GM21825 (cell line): ENCODE results near the gene NOD2.

Experiments used
- ATAC-seq: cut with Tn5 transposase; IDR thresholded peaks from one replicate; pipeline ENCODE4 v1.9.1; 2021; ENCODE audit warnings: mild to moderate bottlenecking, moderate library complexity; ENCODE audit not compliant: unreplicated experiment

Gene NOD2

DNA sequence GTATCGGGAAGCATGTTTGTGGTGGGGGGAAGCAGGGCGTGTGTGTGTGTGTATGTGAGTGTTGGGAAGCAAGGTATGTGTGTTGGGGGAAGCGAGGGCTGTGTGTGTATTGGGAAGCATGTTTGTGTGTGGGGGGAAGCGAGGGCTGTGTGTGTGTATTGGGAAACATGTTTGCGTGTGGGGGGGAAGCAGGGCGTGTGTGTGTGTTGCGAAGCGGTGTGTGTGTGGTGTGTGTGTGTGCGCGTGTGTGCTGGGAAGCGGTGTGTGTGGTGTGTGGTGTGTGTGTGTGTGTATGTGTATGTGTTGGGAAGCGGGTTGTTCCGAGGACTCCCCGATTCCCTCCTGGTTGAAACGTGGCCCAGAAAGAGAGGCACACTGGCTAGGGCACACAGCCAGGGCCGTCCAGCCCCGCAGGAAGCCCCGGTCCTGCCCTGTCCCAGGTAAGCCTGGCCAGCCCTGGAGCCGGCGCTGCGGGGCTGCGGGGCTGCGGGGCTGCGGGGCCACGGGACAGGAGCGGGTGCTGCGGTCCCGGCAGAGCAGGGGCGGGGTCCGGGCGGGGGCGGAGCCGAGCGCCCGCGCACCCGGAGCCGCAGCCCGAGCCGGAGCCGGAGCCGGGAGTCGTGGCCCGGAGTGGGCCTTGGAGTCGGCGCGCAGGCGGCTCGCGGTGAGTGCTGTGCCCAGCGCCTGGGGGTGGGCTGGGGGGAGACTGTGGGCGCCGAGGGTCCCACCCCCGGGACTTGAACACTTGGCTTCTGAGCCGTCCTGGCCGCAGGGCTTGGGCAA, at the start of gene NOD2:
NOD2 (plus strand) TSS at position 608 of the 783 bp plus-strand sequence. CDS start 5,890 bp downstream, outside the sequence.
- ATAC-seq, result no peak

DNA sequence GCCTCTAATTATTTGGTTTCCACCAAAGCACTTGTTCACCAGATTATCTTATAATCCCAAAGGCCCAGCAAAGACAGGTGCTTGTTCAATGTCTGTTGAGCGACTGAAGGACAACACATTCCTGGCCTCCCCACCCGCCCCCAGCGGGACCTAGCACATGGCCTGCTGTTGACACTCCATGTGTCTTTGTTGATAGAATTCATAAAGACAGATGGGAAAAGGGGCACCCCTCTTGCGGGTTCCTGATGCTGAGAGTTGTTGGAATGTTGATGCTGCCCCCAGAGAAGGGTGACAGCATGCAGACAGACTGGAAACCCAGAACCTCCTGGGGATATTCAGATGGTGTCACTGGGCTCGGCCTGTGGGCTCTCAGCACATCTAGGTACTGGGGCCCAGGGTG, 49.2 kb upstream of the NOD2 start:
- no peak for ATAC-seq

DNA sequence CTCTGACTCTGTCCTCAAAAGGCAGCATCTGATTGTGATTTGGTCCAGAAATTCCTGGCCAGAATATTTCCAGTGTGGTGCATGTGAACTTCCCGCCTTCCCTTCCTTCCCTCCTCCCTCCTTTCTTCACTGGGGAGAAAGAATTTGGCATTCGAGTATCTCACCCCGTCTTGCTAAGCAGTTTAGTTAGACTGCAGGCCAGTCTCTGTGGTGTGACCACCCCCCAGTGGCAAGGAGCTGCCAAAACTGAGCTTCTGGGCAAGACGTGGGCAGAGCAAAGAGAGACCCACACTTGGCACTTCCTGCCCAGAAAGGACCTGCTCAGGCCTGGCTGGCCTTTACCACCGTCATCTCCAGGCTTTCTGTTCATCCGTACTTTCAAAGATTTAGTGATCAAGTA, 48.7 kb upstream of the NOD2 start:
- ATAC-seq, result no peak

DNA sequence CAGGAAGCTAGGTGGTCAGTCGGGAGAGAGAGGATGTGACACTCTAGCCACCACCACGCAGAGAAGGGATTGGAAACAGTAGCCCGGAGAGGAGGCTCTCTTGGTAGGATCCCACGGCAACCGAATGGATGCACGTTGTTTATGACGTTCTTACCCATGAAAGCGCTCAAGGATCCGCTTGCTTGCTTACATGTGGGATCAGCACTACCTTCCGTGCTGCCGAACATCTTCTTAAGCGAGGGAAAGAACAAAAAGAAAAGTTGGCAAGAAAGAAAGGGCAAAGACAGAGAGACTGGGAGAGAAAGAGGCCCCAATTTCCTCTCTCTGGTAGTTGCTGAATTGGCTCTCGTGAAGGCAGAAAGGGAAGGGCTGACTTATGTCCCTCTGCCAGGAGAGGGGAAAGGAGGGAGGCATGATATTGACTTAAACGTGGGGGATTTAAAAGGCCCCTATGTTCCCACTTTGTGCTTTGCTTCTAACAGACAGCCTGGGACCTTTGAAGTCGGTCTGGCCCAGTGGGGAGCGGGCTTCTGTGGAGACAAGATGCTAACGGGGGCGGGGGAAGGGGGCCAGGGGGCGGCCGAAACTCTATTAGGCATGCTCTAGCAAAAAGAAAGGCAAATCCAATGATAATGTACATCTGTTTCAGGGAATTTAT, 47.7 kb upstream of the NOD2 start:
- no peak for ATAC-seq

DNA sequence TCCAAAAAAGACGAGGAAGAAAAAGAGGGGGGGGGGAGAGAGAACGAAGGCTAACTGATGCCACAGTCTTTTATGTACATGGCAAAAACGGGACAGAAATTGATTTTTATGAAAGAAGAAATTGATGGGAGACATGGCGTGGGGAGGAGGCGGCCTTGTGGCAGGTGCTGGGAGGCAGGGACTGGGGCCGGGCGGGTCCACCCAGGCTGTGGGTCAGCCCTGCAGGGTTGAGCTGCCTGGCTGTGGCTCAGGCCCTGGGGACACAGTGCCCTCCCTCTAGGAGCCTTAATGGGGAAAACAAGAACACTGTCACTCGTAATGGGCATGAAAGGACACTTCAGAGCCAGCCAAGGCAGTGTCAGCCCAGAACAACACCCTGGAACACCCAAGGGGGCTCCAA, 47.1 kb upstream of the NOD2 start:
- ATAC-seq, result no peak

DNA sequence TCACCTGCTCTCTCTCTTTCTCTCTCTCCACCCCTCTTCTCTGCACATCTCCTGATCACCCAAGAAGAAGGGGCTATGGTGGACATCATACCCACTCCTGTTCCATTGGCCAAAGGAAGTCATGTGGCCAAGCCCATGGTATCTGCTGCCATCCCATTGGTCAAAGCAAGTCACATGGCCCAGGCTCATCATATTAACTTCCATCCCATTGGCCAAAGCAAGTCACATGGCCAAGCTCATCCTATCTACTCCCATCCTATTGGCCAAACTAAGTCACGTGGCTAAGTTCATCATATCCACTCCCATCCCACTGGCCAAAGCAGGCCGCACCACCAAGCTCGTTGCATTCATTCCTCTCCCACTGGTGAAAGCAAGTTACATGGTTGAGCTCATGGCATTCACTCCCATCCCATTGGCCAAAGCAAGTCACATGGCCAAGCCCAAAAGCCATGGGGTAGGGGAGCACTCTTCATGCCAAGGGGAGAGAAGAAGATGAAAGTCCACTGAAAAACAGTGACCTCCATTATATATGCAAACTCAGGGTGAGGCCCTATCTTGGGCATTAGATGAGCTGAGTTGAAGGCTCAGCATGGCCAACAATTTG, 41.5 kb upstream of the NOD2 start:
- ATAC-seq, result no peak

DNA sequence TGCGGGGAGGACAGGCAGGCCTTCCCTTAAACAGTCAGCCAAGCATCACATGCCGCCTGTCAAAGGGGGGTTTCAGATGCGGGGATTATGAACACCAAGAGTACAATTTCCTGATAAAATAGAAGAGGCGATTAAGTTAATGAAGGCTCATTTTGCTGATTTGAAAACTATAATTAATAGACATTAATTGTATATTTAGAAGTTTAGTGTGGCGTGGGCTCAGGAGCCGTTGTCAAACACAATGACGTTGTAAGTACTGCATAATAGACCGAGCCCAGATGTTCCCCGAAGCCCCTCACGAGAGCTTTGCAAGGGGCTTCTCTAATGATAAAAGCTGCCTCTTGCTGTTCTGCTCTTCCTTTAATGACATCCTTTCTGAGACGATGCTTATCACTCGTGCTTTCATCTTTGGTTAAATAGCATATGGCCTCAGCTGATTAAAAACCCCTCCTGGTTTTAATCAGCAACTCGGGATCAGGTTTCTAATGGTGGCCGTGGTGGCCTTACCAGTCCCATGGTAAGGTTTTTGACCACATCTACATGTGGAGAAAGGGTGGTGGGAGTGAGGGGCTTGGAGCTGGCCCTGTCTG, 40.5 kb upstream of the NOD2 start:
- ATAC-seq, result no peak

DNA sequence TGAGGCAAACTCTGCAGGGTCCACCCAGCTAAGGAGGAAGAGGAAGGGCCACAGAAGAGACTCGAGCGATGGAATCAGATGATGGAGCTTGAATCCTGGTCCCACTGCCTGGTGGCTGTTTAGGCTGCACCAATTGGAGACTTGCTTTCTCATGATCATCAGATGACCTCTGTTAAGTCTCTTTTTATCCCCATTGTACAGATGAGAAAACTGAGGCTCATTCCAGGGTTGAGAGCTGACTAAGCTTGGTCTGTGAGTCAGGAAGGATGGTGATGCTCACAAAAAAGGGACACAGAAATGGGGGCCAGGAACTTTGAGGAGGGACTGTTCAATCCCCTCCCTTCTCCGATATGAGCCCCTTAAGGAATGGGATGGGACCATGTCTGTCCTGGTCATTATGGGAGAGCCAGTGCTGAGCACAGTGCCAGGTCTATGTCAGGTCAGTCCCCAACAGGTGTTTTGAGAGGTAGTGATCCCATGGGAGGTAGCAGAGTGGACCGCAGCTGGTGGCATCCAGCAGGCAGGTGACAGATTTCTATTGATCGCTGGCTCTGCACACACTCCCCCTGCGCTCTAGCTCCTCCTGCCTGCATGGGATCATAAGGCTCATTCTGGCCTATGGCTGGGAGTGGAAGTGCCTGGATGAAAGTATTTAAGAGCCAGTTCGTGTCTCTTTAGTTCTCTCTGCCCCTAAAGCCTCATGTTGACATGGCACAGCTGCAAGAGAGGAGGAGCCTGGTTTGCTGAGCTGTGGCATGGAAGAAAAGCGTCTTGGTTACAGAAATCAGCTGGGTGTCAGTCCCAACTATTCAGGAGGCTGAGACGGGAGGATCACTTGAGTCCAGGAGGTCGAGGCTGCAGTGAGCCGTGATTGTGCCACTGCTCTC, 39.5 kb upstream of the NOD2 start:
- ATAC-seq, result no peak

DNA sequence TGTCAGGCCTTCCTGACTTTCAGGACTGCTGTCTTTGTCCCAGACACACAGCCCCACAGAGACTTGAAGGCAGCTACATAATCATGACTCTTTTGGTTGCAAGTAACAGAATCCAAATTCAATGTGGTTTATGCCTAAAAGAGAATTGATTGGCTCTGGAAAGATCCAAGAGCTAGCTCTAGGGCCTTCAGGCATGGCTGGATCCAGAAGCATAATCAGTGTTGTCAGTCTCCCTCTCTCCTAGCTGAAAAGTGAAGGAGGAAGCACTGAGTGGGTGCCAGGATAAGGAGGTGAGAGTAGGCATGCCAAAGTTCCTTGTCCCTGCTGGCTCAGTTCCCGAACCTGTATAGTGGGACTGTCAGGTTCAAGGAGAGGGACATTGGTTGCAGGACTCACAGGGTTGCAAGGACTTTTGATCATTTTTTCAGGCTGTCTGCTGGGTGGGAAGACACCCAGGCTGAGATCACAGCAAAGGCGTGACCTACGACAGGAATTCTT, 37.8 kb upstream of the NOD2 start:
- ATAC-seq, result no peak

DNA sequence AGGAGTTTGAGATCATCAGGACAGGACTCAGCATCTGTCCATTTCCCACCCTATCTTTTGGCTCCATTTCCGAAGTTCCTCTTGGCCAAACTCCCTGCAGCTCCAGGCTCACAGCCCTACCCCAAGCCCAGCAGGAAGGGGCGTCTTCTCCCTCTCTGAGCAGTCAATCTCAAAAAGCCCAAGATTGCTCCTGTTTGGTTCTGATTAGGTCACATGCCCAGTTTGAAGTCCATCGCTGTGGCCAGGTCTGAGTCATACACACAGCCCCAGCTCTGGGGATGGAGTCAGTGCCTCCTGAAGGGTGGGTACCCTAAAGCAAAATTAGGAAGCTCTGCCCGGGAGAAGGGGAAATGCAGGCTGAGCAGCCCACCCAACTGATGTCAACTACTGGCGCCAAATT, 36.2 kb upstream of the NOD2 start:
- no peak for ATAC-seq

DNA sequence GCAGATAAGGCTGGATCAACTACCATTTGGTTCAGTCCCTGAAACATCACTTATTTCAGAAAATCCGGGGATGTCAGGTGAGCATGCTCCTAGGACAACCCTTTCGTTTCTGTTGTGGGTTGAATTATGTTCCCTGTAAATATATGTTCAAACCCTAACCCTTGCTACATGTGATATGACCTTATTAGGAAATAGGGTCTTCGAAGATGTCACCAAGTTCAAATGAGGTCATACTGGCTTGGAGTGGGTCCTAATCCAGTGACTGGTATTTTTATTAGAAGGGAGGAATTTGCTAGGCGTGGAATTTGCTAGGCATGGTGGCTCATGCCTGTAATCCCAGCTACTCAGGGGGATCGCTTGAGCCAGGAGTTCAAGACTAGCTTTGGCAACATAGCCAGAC, 33.6 kb upstream of the NOD2 start:
- ATAC-seq, result no peak

DNA sequence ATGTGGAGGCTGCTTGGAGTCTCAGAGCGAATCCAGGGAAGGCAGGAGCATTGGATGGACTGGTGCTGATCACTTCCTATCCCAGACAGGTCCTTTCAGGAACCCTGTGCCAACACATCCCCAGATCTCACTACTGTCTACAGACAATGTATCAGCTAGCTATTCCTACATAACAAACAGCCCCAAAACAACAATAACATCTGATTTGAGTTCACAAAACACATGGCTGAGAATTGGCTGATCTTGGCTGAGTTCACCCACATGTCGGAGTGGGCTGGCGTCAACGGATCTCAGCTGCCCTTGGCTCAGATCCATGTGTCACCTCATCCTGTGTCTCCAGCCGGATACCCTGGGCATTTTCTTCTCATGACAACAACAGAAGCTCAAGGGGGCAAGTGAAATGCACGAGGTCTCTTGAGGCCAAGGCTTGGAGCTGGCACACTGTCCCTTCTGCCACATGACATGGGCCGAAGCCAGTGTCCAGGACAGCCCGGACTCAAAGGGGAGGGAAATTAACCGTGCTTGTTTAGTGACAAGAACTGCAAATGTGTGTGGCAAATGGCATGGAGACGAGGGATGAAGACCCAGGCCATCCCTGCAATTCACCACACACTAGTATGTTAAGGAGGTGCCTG, 31.0 kb upstream of the NOD2 start:
- no peak for ATAC-seq

DNA sequence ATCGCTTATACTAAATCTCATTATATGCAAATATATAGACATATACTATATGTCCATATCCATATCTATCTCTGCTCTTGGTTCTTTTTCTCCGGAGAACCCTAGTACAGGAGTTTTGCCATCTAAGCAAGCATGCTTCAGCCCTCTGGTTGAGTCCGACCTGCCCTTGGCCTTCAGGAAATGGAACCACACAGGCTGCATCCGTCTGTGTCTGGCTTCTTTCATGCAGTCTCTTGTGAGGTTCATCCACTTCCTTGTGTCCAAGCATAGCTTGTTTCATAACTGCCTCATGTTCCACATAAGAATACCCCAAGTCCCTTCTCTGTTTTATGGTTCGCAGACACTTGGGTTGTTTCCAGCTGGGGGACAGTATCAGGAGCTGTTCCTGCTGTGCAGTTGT, 29.1 kb upstream of the NOD2 start:
- ATAC-seq, result no peak

DNA sequence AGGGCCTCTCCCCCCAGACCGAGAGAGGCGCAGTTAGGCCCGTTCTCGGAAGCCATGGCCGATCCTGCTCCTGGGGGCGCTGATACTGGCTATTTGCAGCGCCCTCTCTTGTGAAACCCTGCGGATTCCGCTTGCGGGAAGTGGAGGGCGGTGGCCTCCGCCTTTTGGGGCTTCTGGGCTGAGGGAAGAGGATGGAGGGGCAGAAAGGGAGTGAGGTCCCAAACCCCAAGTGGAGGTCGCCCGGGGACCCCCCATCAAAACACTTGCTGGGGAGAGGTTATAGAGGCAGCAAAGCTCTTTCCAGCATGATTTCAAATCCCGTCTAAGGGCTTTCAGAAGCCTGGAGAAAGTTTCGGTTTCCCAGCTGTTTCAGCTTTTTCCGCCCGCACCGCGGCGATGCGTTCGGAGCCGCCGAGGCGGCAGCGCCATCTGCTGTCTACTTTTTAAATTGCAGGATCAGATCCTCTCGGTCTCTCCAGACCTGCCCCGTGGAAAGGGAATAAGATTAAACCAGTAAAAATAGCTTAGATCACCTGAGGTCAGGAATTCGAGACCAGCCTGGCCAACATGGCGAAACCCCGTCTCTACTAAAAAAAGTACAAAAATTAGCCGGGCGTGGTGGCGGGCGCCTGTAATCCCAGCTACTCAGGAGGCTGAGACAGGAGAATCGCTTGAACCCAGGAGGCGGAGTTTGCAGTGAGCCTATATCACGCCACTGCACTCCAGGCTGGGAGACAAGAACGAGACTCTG, 28.1 kb upstream of the NOD2 start:
- no peak for ATAC-seq

DNA sequence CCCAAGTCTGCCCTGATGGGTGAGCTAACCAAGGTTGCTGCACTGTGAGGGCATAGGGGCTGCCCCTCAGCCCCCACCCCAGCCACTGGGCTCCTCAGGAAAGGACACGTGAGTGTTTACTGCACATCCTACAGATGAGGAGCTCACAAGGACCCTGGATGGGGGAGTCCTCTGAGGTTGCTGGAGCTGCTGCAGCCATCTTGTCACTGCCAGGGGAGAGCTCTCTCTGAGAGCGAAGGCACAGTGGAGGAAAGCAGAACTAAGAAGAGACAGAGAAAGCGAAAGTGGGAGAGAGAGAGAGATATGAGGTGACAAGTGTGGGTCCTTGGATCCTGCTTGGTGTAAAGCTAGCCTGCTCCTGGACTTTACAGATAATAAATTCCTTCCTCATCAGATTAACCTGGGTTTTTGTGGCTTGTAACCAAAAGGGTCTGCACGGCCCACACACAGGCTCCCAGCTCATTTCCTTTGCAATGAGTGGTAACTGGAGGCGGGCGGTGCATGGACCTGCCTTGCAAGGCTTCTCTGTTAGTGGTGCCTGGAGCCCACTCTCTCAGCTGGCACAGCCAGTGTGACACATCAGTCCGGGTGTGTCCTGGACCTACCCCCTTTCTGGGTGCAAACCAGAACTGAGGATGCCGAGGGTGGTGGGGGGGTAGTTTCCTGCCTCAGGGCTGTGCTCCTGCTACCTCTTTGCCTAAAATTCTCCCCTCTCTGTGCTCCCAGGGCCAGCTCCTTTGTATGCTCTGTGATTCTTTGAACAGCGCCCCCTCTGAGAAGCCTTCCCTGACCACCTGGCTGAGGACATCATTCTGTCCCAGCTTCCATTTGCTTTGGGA, 26.5 kb upstream of the NOD2 start:
- ATAC-seq, result peak; percentile 82

DNA sequence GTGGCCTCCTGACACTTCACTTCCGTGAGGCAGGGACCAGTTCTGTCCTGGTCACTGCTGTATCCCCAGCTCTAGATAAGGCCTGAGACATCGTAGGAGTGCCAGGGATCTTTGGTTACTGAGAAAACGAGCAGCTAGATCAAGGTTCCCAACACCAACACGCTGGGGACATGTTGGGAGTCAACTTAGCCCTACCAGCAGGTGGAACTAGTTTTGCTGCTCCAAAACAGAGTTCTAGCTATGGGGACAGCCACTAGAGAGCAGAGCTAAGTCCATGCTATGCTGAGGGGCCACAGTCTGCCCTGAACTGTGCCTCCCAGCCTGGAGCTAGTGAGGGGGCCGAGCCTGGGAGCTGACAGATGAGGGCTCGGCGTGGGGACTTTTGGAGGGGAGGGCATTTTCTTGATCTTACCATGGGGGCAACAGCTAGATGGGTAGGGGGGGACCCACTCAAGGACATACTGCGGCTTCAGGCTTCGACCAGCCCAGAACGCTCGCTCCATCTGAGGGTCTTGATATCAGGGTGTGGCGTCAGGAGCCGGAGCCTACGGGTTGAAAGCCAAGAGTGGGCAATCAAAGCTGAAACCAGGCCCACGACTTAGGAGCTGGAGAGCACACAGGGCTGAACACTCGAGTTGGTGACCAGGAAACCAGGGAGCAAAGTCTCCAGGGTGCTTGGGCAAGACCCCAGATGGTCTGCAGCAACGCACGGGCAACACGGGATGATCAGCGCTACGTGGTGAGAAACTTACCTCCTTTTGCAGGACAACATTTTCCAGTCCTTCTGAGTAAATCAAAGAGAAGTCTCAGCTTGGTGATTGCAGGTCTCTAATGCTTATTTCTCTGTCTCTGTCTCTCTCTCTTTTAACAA, 25.7 kb upstream of the NOD2 start:
- no peak for ATAC-seq

DNA sequence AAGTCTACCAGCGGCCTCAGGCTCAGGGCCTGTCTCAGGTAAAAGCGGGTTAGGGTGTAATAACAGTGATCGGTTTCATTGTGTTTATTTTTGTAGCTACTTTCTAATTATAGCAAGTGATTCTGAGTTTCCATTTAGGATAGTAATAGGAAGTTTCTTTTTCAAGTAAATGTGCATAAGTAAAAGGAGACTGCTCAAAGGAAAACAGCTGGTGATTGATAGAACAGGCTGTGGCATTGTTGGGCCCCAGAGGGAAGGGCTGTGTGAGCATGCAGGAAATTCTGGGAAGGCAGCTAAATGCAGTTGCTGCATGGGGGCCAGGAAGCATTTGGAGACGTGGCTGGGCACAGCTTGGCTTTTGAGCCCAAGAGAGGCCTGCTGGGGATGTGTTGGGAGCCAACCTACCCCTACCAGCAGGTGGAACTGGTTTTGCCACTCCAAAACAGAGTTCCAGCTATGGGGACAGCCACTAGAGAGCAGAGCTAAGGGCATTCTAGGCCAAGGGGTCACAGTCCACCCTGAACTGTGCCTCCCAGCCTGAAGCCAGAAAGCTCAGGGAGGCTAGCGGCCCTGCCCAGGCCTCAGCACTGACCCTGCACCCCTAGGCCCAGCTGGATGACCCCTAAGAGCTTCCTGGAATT, 24.9 kb upstream of the NOD2 start:
- no peak for ATAC-seq
